ENCODE data around the gene RLN1. TPM values are rescaled to one million over a fixed set of nuclear protein-coding genes. Genes with fewer than 3 reads are reported as not detected.
"Not testable (repeated sequence)": the region's sequence is repeated elsewhere in the genome, so short reads cannot be mapped to it uniquely, and the experiment has no call there.

RLN1 gene
- total RNA-seq, 1 experiment from 2014 or later, result not detected

- Mint-ChIP-seq H3K36me3 (ENCODE audit: insufficient read depth, unreplicated experiment) (no peaks in the 10 kb centered on the region), H3K4me1 (ENCODE audit: low read depth, unreplicated experiment) (peaks cover 6% of the 10 kb centered on the region), H3K4me3 (ENCODE audit: unreplicated experiment) (no peak overlapping the region), H3K9me3 (ENCODE audit: unreplicated experiment) (no peaks in the 10 kb centered on the region), H3K27ac (ENCODE audit: unreplicated experiment) (no peak overlapping the region), H3K27me3 (ENCODE audit: insufficient read depth, unreplicated experiment) (no peaks in the 10 kb centered on the region)
- Histone ChIP-seq H3K4me3 (ENCODE audit: low read depth, low read length) (no peak overlapping the region), H3K27me3 (replicated peaks; ENCODE audit: control insufficient read depth, insufficient read depth, low read length) (no peaks in the 10 kb centered on the region), H3K4me1 (no peaks in the 10 kb centered on the region), H3K36me3 (ENCODE audit: control insufficient read depth, insufficient read depth, low read length) (no peaks in the 10 kb centered on the region), H3K9me3 (no peaks in the 10 kb centered on the region)
- ChIA-PET POLR2A (no interaction called here), CTCF (no interaction called here)
- TF ChIP-seq CTCF (IDR thresholded peaks at IDR 0.05; ENCODE audit: insufficient read depth in 1 of 2, low read depth in 1 of 2, low read length in 1 of 2, severe bottlenecking in 1 of 2, unreplicated experiment in 1 of 2), result no peak
- intact Hi-C loops (cut with micrococcal nuclease; ENCODE audit: unreplicated experiment), result no loop called here
- no TSS peak for BruUV-seq (replicated peaks)
- no peak for DNase-seq
Measured at GRCh38 chr9:5336688-5337087, 3.0 kb downstream of the RLN1 start.

- DNase-seq; H3K27me3 Mint-ChIP-seq (ENCODE audit: insufficient read depth, unreplicated experiment); BruUV-seq (replicated peaks); H3K4me3 ChIP-seq (ENCODE audit: low read depth, low read length); H3K27me3 ChIP-seq (replicated peaks; ENCODE audit: control insufficient read depth, insufficient read depth, low read length); H3K9me3 ChIP-seq; intact Hi-C loops (cut with micrococcal nuclease; ENCODE audit: unreplicated experiment); H3K4me3 Mint-ChIP-seq (ENCODE audit: unreplicated experiment); H3K9me3 Mint-ChIP-seq (ENCODE audit: unreplicated experiment); CTCF ChIA-PET; H3K36me3 Mint-ChIP-seq (ENCODE audit: insufficient read depth, unreplicated experiment); H3K4me1 ChIP-seq; H3K36me3 ChIP-seq (ENCODE audit: control insufficient read depth, insufficient read depth, low read length); H3K27ac Mint-ChIP-seq (ENCODE audit: unreplicated experiment); H3K4me1 Mint-ChIP-seq (ENCODE audit: low read depth, unreplicated experiment): not testable (repeated sequence)
- POLR2A ChIA-PET, result interaction anchor here (0.6 kb wide), 1 partner anchor 60 kb away, joined by 4 read pairs; no protein-coding TSS in a partner anchor
Measured at GRCh38 chr9:5331276-5331675, 8.4 kb downstream of the RLN1 start.

- Mint-ChIP-seq H3K4me3 (ENCODE audit: unreplicated experiment) (no peak overlapping the region), H3K27me3 (ENCODE audit: insufficient read depth, unreplicated experiment) (peaks cover 4% of the 10 kb centered on the region), H3K27ac (ENCODE audit: unreplicated experiment) (no peak overlapping the region), H3K36me3 (ENCODE audit: insufficient read depth, unreplicated experiment) (no peaks in the 10 kb centered on the region), H3K4me1 (ENCODE audit: low read depth, unreplicated experiment) (no peaks in the 10 kb centered on the region), H3K9me3 (ENCODE audit: unreplicated experiment) (peaks cover 9% of the 10 kb centered on the region)
- Histone ChIP-seq H3K9me3 (no peaks in the 10 kb centered on the region), H3K4me1 (no peaks in the 10 kb centered on the region), H3K27me3 (replicated peaks; ENCODE audit: control insufficient read depth, insufficient read depth, low read length) (no peaks in the 10 kb centered on the region), H3K4me3 (ENCODE audit: low read depth, low read length) (no peak overlapping the region), H3K36me3 (ENCODE audit: control insufficient read depth, insufficient read depth, low read length) (no peaks in the 10 kb centered on the region)
- TF ChIP-seq CTCF (IDR thresholded peaks at IDR 0.05; ENCODE audit: insufficient read depth in 1 of 2, low read depth in 1 of 2, low read length in 1 of 2, severe bottlenecking in 1 of 2, unreplicated experiment in 1 of 2), result no peak
- ChIA-PET POLR2A (no interaction called here), CTCF (no interaction called here)
- no peak for DNase-seq
- BruUV-seq (replicated peaks), result no TSS peak
- intact Hi-C loops (cut with micrococcal nuclease; ENCODE audit: unreplicated experiment), result no loop called here
Measured at GRCh38 chr9:5326893-5327548, 12.7 kb downstream of the RLN1 start.

GRCh38 chr9:5326187-5326586 lies 13.5 kb downstream of the RLN1 start:
- H3K27me3 ChIP-seq (replicated peaks; ENCODE audit: control insufficient read depth, insufficient read depth, low read length), result no peaks in the 10 kb centered on the region
- H3K4me3 ChIP-seq (ENCODE audit: low read depth, low read length), result no peak overlapping the region
- no TSS peak for BruUV-seq (replicated peaks)
- intact Hi-C loops (cut with micrococcal nuclease; ENCODE audit: unreplicated experiment), result no loop called here
- Mint-ChIP-seq H3K36me3 (ENCODE audit: insufficient read depth, unreplicated experiment) (no peaks in the 10 kb centered on the region), H3K27ac (ENCODE audit: unreplicated experiment) (no peak overlapping the region), H3K27me3 (ENCODE audit: insufficient read depth, unreplicated experiment) (peaks cover 6% of the 10 kb centered on the region), H3K4me3 (ENCODE audit: unreplicated experiment) (no peak overlapping the region), H3K4me1 (ENCODE audit: low read depth, unreplicated experiment) (no peaks in the 10 kb centered on the region), H3K9me3 (ENCODE audit: unreplicated experiment) (peaks cover 9% of the 10 kb centered on the region)
- ChIA-PET POLR2A (no interaction called here), CTCF (no interaction called here)
- no peaks in the 10 kb centered on the region for H3K4me1 ChIP-seq
- no peaks in the 10 kb centered on the region for H3K9me3 ChIP-seq
- no peak for DNase-seq
- no peaks in the 10 kb centered on the region for H3K36me3 ChIP-seq (ENCODE audit: control insufficient read depth, insufficient read depth, low read length)
- TF ChIP-seq CTCF (IDR thresholded peaks at IDR 0.05; ENCODE audit: insufficient read depth in 1 of 2, low read depth in 1 of 2, low read length in 1 of 2, severe bottlenecking in 1 of 2, unreplicated experiment in 1 of 2), result no peak

GRCh38 chr9:5321601-5322000 lies 18.1 kb downstream of the RLN1 start:
- H3K36me3 Mint-ChIP-seq (ENCODE audit: insufficient read depth, unreplicated experiment); H3K27me3 ChIP-seq (replicated peaks; ENCODE audit: control insufficient read depth, insufficient read depth, low read length); H3K9me3 ChIP-seq; H3K27ac Mint-ChIP-seq (ENCODE audit: unreplicated experiment); H3K9me3 Mint-ChIP-seq (ENCODE audit: unreplicated experiment); BruUV-seq (replicated peaks); H3K4me3 ChIP-seq (ENCODE audit: low read depth, low read length); POLR2A ChIA-PET; H3K4me1 ChIP-seq; H3K4me3 Mint-ChIP-seq (ENCODE audit: unreplicated experiment); DNase-seq; H3K36me3 ChIP-seq (ENCODE audit: control insufficient read depth, insufficient read depth, low read length); H3K27me3 Mint-ChIP-seq (ENCODE audit: insufficient read depth, unreplicated experiment); H3K4me1 Mint-ChIP-seq (ENCODE audit: low read depth, unreplicated experiment): not testable (repeated sequence)
- intact Hi-C loops (cut with micrococcal nuclease; ENCODE audit: unreplicated experiment), result loop anchor here (1.0 kb wide), 1 partner anchor 135 kb away; no protein-coding TSS in a partner anchor
- CTCF ChIA-PET, result interaction anchor here (1.0 kb wide), 1 partner anchor 135 kb away, joined by 11 read pairs; no protein-coding TSS in a partner anchor
